Transverse colon (tissue), 4 donors: ENCODE results near the gene BSND. TPM values are rescaled to one million over a fixed set of nuclear protein-coding genes. Genes with fewer than 3 reads are reported as not detected.

Experiments
- DNase-seq: peaks from one replicate; pipeline ENCODE4 v3.0.0-alpha.2; 2019
- H3K27ac ChIP-seq, 4 donors: fragments of 200-600 bp; sonication (generic); 2 replicates each; pipeline ENCODE4 v1.5.1; 2016 to 2018; ENCODE audit warnings: inconsistent platforms in 4 of 4
- H3K27me3 ChIP-seq: fragments of 200-600 bp; sonication (generic); 2 replicates; pipeline ENCODE4 v1.5.1; 2017; ENCODE audit warnings: inconsistent platforms
- H3K36me3 ChIP-seq, 4 donors: fragments of 200-600 bp; sonication (generic); 2 replicates each; pipeline ENCODE4 v1.5.1; 2017 to 2019; ENCODE audit warnings: inconsistent platforms in 4 of 4
- H3K4me1 ChIP-seq, 4 donors: fragments of 200-600 bp; sonication (generic); 2 replicates each; pipeline ENCODE4 v1.5.1; 2017 to 2020; ENCODE audit warnings: inconsistent platforms in 4 of 4
- H3K4me3 ChIP-seq, 4 donors: fragments of 200-600 bp; sonication (generic); 1 replicate in 1 of 4; 2 replicates in 3 of 4; pipeline versions ENCODE4 v1.5.1 to v1.6.1; 2017 to 2019; ENCODE audit warnings: inconsistent platforms in 4 of 4
- H3K9me3 ChIP-seq, 2 donors: fragments of 200-600 bp; sonication (generic); 2 replicates each; pipeline ENCODE4 v1.5.1; 2017 to 2019; ENCODE audit warnings: inconsistent platforms in 2 of 2
- EP300 ChIP-seq: sonication (generic); formaldehyde crosslinking; IDR thresholded peaks from one replicate; pipeline ENCODE4 v1.6.1; 2017; ENCODE audit warnings: antibody characterized with exemption, low read depth
- POLR2A ChIP-seq: fragments of 450-650 bp; IDR thresholded peaks from one replicate; pipeline ENCODE4 v1.6.1; 2016; ENCODE audit warnings: antibody characterized with exemption, mild to moderate bottlenecking, moderate library complexity
- POLR2AphosphoS5 ChIP-seq, 3 donors: sonication (generic); formaldehyde crosslinking; IDR thresholded peaks; one replicate each; pipeline ENCODE4 v1.6.1; 2016; ENCODE audit warnings: antibody characterized with exemption in 3 of 3
- WGBS, 2 donors: methylation state at CpG; one replicate each; pipeline ENCODE4 v1.1.5; 2018; ENCODE audit warnings: low coverage in 1 of 2; 5-methylcytosine and 5-hydroxymethylcytosine counted together
- in situ Hi-C, 4 donors: fragments of 200-750 bp; cut with MboI; loops; one replicate each; pipeline versions ENCODE4 v1.15.0 to v1.15.1; 2017; ENCODE audit warnings: low sequenced_read_pairs in 3 of 4, low pct_ligation_motif_present in 1 of 4, low pct_unique_long_range_greater_than_20kb in 1 of 4
- intact Hi-C: fragments of 100-400 bp; cut with DNase I; formaldehyde crosslinking; loops from one replicate; pipeline ENCODE4 v1.15.1; 2023; ENCODE audit warnings: low total_unique reads
- total RNA-seq, 4 donors: library from RNA; depleted of rRNA; stranded (reverse); fragments of >200 nt; gene quantifications; one replicate each; pipeline ENCODE4 v1.1.0, GENCODE V29; 2016
- TF ChIP-seq, protein P1 (sequence below), 5 experiments: fragments of 200-600 bp in 3 of 5; fragments of 450-650 bp in 2 of 5; sonication (generic) in 3 of 5; IDR thresholded peaks; 1 replicate in 2 of 5; 2 replicates in 3 of 5; pipeline ENCODE4 v1.5.1; 2016 to 2017; ENCODE audit warnings: antibody characterized with exemption in 5 of 5, inconsistent platforms in 3 of 5, mild to moderate bottlenecking in 2 of 5, moderate library complexity in 1 of 5

The BSND gene
- total RNA-seq, 4 donors from 2014 or later = not detected

DNA sequence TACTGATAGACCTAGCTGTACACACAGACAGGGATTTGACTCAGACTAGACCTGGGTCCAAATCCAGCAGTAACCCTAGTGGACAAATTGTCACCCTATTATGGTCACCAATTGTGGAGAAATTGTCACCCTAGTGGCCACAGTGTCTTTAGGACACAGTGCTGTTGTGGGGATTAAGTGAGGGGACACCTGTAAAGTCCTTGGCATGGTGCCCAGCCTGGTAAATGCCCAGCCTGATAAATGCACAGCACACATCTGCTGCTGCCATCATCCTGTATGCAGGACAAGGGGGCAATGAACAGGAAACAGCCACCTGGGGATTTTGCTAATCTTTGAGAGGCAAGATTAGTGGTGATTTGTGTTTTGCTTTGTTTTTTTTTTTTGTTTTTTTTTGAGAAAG is 16.0 kb upstream of the BSND start:
- peaks cover 27% of the 10 kb centered on the region for H3K27me3 ChIP-seq
- TF ChIP-seq, protein P1, sequence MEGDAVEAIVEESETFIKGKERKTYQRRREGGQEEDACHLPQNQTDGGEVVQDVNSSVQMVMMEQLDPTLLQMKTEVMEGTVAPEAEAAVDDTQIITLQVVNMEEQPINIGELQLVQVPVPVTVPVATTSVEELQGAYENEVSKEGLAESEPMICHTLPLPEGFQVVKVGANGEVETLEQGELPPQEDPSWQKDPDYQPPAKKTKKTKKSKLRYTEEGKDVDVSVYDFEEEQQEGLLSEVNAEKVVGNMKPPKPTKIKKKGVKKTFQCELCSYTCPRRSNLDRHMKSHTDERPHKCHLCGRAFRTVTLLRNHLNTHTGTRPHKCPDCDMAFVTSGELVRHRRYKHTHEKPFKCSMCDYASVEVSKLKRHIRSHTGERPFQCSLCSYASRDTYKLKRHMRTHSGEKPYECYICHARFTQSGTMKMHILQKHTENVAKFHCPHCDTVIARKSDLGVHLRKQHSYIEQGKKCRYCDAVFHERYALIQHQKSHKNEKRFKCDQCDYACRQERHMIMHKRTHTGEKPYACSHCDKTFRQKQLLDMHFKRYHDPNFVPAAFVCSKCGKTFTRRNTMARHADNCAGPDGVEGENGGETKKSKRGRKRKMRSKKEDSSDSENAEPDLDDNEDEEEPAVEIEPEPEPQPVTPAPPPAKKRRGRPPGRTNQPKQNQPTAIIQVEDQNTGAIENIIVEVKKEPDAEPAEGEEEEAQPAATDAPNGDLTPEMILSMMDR (IDR thresholded peaks at IDR 0.05) = peak in 2 of 5 experiments; percentile 22 to 30
- TF ChIP-seq POLR2A = no peak
- no peak for TF ChIP-seq POLR2AphosphoS5 (IDR thresholded peaks at IDR 0.05)
- no peak for TF ChIP-seq EP300
- intact Hi-C loops = no loop called here

DNA sequence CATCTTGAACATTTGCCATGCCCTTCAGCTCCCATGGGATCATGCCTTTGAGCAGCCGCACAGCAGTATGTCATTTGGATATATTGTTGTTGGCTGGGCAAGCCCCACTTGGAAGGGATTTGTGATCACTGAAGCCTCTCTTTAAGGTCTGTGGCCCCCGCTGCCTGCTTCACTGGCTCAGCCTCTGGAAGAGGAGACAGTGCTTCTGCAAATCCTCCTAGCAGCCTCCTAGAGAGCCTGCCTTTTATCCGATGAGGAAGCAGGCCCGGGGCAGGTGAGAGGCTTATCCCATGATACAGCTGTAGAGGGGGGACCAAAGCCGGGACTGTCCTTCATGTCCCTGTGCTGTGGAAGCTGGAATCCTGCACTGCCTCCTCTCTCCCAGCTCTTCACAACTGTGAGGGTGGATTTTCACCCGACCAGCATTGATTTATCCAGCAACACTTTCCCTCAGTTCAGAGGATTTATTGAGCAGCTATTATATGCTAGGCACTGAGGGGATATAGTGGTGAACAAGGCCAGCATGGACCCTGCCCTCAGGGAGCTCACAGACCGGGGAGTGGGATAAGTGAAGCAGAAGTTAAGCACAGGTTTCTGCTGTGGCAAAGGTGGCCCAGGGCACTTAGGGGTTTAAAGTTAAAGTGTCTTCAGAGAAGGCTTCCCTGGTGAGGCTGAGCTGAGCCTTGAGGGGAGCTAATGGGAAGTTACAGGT is 14.4 kb upstream of the BSND start:
- Histone ChIP-seq H3K9me3 (no peaks in the 10 kb centered on the region), H3K27ac (no peak overlapping the region), H3K27me3 (peaks cover 26% of the 10 kb centered on the region), H3K4me1 (peaks cover 0 to 15% (median 8%) of the 10 kb centered on the region in 4 donors), H3K4me3 (no peak overlapping the region), H3K36me3 (no peaks in the 10 kb centered on the region)
- WGBS, 2 donors = 69% methylated on average over 7 of the region's 7 CpGs; no CpG with 5 or more reads in 1 of the 2 donors
- DNase-seq = no peak
- intact Hi-C loops (no loop called here), in situ Hi-C loops (no loop called here)
- TF ChIP-seq, protein P1 (IDR thresholded peaks at IDR 0.05) = no peak
- TF ChIP-seq POLR2A (no peak), POLR2AphosphoS5 (IDR thresholded peaks at IDR 0.05) (no peak), EP300 (no peak)

More for the DNA sequence above, 16.0 kb upstream of the BSND start:
- Histone ChIP-seq H3K4me3 (no peak overlapping the region), H3K4me1 (peaks cover 0 to 17% (median 7%) of the 10 kb centered on the region in 4 donors), H3K36me3 (no peaks in the 10 kb centered on the region), H3K9me3 (no peaks in the 10 kb centered on the region), H3K27ac (peak overlapping the region in 2 of 4 donors; percentile 23 to 73)
- no peak for DNase-seq
- in situ Hi-C loops = no loop called here

DNA sequence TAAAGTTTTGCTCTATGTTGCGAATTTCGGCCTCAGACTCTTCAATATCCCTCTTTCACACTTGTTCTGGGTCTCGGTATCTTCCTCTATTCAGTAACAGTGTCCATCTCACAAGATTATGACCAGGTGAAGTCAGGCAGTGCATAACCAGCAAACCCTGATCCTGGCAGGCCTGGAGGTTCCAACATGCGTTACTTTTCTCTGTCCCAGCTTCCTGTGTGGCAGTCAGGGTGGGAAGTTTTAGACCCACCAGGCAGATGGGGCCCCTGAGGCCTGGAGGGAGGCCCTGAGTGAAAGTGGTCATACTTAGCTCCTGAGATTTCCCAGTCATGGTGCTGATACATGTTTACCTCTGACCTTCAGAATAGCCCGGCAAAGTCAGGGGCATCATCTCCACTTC is 13.2 kb upstream of the BSND start:
- DNase-seq = no peak
- intact Hi-C loops = no loop called here
- in situ Hi-C loops = no loop called here
- Histone ChIP-seq H3K4me1 (peaks cover 0 to 18% (median 13%) of the 10 kb centered on the region in 4 donors), H3K27ac (no peak overlapping the region), H3K9me3 (no peaks in the 10 kb centered on the region), H3K27me3 (peaks cover 13% of the 10 kb centered on the region), H3K36me3 (no peaks in the 10 kb centered on the region), H3K4me3 (no peak overlapping the region)
- WGBS, 2 donors = 68 to 85% methylated on average over 4 to 5 of the region's 5 CpGs
- TF ChIP-seq EP300 = no peak
- TF ChIP-seq, protein P1 (IDR thresholded peaks at IDR 0.05) = no peak
- TF ChIP-seq POLR2AphosphoS5 (IDR thresholded peaks at IDR 0.05) = no peak
- no peak for TF ChIP-seq POLR2A

DNA sequence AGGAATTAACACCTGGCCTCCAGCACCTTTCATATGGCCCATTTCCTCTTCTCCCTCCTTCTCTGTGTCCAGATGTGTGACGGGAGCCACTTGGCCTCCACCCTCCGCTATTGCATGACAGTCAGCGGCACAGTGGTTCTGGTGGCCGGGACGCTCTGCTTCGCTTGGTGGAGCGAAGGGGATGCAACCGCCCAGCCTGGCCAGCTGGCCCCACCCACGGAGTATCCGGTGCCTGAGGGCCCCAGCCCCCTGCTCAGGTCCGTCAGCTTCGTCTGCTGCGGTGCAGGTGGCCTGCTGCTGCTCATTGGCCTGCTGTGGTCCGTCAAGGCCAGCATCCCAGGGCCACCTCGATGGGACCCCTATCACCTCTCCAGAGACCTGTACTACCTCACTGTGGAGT is 12.7 kb upstream of the BSND start:
- Histone ChIP-seq H3K4me1 (peaks cover 0 to 14% (median 11%) of the 10 kb centered on the region in 4 donors), H3K27me3 (peaks cover 9% of the 10 kb centered on the region), H3K27ac (no peak overlapping the region), H3K9me3 (no peaks in the 10 kb centered on the region), H3K4me3 (no peak overlapping the region), H3K36me3 (no peaks in the 10 kb centered on the region)
- in situ Hi-C loops = no loop called here
- TF ChIP-seq EP300 = no peak
- TF ChIP-seq, protein P1 (IDR thresholded peaks at IDR 0.05) = no peak
- no peak for TF ChIP-seq POLR2AphosphoS5 (IDR thresholded peaks at IDR 0.05)
- TF ChIP-seq POLR2A = no peak
- WGBS, 2 donors = 88% methylated on average over 15 of the region's 15 CpGs; no CpG with 5 or more reads in 1 of the 2 donors
- DNase-seq = no peak
- intact Hi-C loops = no loop called here
